Measurements from ENCODE around the gene VWDE.
"Not testable (repeated sequence)": the region's sequence is repeated elsewhere in the genome, so short reads cannot be mapped to it uniquely, and the experiment has no call there.

The VWDE gene

DNA sequence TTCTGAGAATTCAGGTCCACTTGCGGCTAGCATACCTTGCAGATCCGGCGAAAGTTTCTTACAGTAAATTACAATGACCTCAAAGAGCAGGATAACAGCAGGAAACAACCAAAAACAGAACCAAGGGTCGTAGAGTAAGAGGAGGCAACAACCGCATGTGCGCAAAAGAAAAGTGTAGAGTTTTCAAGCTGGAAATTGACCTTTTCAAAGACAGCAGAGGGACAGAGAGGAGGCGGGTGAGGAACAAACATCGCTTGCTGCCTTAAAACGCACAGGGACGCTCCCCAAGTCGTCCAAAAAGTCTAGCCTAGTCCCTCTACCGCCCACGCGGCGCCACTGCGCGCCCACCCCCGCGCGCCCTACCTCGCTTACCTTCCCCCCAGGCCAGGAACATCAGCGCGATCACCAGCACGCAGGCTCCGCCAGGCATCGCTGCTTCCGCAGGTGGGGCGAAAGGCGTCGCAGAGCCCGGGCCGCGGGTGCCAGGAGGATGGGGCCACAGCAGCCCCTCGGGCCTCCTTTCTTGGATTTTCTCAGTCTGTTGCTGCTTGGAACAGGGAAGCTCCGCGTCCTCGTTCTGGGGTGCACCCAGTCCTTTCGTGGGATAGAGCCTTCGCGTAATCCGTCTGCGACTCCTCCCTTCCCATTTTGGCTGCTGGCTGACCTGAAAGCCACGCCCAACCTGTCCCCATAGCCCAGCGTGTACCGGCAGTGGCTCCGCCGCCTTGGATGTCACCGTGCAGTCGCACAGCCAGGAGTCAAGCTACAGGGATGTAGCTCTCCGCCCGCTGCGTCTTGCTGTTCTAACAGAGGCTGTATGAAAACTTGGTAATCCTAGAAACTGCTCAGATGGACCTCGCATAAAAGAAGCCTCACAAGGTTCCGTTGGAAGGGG lies at the start of gene VWDE:
VWDE (minus strand) TSS at position 579 of the 895 bp plus-strand sequence; CDS start at position 430, 149 bp downstream.
- no peak for DNase-seq (ENCODE audit: low read depth)

DNA sequence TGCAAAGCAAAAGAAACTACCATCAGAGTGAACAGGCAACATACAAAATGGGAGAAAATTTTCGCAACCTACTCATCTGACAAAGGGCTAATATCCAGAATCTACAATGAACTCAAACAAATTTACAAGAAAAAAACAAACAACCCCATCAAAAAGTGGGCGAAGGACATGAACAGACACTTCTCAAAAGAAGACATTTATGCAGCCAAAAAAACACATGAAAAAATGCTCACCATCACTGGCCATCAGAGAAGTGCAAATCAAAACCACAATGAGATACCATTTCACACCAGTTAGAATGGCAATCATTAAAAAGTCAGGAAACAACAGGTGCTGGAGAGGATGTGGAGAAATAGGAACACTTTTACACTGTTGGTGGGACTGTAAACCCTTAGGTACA lies 49.5 kb upstream of the VWDE start:
- not testable (repeated sequence) for DNase-seq (ENCODE audit: low read depth)

DNA sequence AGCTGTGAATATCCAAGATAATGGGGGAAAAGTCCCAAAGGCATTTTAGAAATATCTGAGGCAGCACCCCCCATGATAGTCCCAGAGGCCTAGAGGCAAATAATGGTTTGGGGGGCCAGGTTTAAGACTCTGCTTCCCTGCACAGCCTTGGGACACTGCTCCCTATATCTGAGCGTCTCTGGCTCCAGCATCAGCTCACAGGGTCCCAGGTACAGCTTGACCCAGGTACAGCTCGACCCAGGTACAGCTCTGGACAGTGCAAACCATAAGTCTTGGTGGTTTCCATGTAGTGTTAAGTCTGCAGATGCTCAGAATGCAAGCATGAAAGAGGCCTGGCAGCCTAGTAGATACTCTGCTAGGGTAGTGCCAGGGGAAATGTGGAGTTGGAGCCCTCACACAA lies 47.0 kb upstream of the VWDE start:
- DNase-seq (ENCODE audit: low read depth) = no peak

DNA sequence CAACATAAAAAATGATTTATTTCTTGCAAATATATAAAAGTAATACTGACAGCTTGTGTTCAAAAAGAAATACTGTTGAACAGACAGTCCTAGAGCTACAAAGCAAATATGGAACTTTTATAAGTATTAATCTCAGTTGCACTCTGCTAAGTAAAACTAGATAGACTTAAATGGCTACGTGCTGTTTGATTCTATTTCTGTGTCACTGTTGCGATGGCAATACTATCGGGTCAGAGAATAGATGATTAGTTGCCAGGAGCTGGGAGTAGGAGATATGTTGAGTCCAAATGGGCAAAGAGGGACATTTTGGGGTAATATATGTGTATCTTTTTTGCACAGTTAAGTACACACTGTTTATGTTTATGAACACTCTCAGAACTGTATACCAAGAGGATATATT lies 41.1 kb upstream of the VWDE start:
- no peak for DNase-seq (ENCODE audit: low read depth)

DNA sequence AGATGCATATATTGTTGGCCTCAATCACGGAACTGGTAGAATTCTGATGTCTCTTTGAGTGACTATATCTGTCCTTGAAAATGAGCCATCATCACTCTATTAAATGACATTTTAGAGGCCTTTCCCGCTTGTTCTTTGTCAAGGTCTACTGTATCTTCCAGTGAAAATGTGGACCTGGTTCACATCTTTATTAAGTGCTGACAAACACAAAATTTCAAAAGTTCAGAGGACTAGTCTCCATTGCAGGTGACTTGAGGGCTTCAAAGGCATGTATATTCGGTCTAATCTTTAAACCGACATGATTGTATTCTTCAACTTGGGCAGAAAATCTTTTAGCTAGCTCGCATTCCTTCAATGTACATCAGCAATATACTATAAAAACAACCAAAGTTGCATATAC lies 36.6 kb upstream of the VWDE start:
- DNase-seq (ENCODE audit: low read depth) = no peak

DNA sequence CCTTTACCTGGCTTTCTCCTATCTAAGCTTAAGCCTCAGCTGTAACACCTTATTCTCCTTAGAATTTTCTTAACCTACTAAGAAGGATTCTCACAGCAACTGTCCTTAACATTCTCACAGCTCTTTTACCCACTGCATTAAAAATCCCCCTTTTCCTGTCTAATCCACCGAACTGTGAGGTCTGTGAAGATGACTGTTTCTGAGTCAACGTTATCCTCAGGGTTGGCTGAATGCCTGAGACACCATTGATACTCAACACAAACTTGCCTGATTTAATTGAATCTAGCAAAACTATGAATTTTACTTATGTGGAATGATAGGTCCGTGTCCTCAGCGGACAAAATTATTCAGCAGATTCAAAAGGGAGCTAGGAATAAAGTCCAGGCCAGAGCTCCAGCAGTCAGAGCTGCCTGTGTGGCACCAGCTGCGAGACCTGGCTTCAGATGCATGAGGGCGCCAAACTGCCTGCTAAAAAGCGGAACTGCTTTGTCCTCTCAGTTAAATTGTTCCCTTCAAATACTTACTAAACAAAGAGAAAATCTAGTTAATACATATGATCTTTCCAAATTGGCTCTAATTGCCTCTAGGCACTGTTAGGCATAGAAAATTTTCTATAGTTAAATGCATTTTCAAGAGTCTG lies 33.4 kb upstream of the VWDE start:
- DNase-seq (ENCODE audit: low read depth) = no peak

DNA sequence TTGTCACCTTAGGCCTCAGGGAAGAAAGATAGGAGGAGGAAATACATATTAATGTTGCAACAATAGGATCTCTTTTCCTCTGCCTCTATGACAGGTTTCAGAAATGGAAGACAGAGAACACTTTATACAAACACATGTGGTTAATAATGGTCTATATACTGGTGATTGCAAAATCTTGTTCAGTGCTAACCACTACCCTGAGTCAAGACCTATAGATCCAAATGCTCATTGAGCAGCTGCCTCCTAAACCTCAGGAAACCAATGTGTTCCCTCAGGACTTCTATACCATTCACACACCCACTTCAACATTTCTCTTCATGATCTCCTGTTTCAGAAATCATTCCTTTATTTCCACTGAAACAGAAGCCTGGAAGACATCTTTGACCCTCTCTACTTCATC lies 32.5 kb upstream of the VWDE start:
- no peak for DNase-seq (ENCODE audit: low read depth)

DNA sequence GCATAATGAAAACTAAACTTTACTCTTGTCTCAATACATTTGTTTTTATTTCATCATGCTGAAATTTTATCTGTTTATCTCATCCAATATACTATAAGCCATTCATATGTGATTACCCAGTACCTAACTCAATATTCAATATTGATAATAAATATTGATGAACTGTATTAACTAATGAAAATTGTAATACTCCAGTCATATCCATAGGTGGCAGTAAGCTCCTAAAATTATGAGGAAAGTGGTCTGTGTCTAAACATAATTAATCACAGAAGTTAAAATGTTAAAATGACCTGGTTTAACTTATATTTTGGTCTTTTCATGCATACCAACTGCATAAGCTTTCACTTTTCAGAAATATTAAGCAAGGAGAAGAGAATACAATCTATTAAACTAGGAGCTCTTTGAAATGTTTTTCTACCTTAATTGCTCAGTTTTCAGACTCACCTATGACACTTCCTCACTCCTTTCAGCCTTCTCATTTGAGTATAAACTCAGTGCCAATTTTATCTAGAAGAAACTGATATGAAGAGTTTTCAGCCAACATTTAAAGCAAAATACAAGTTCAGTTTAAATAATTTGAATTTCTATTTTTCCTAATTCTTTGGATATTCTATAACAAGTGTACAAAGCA lies 30.5 kb upstream of the VWDE start:
- no peak for DNase-seq (ENCODE audit: low read depth)

DNA sequence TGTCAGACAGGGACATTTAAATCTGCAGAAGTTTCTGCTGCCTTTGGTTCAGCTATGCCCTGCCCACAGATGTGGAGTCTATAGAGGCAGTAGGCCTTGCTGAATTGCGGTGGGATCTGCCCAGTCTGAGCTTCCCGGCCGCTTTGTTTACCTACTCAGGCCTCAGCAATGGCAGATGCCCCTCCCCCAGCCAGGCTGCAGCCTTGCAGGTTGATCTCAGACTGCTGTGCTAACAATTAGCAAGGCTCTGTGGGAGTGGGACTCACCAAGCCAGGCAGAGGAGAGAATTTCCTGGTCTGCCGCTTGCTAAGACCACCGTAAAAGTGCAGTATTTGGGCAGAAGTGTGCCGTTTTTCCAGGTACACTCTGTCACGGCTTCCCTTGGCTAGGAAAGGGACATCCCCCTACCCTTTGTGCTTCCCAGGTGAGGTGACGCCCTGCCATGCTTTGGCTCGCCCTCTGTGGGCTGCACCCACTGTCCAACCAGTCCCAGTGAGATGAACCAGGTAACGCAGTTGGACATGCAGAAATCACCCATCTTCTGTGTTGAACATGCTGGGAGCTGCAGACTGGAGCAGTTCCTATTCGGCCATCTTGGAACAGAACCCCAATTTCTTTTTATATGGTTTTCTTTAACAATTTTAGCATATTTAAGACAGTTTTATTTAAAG lies 28.4 kb upstream of the VWDE start:
- no peak for DNase-seq (ENCODE audit: low read depth)

DNA sequence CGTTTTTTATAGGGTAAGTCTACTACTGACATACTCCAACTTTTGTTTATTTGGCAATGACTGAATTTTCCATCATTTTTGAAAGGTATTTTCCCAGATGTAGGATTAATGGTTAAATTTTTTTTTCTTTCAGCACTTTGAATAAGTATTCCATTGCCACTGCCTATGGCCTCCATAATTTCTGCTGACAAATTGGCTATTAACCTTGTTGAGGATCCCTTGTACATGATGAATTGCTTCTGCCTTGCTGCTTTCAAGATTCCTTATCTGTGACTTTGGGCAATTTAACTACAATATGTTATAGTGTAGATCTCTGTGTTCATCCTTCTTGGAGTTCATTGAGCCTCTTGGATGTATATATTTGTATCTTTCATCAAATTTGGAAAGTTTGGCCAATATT lies 21.6 kb upstream of the VWDE start:
- no peak for DNase-seq (ENCODE audit: low read depth)

DNA sequence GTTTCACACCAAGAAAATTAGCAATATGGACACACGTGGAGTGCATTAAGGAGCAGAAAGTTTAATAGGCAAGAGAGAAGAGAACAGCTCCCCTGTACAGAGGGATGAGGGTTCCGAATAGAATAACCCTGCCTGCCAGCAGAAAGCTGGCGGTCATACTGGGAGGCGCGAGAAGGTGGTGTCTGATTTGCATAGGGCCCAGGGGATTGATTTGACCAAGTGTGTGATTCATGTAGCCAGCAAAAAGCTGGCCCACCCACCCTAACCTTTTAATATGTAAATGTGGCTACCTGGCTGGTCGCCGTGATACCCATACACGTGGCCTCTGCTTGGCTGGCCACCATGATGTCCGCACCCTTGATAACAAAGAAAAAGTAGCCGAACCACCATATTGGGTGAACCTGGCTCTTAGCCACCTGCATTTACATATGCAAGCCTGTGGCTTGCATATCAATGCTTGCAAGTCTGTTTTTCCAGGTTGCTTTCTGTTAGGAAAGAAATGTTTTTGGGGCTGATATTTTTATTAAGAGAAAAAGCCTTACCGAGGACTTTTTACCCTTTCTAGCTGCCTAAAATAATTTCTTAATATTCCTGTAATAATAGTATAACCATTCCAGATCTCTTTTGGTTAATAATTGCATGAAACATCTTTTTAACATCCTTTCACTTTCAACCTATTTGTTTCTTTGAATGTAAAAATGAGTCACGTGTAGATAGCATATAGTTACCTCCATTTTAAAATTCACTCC lies 20.5 kb upstream of the VWDE start:
- DNase-seq (ENCODE audit: low read depth) = no peak

DNA sequence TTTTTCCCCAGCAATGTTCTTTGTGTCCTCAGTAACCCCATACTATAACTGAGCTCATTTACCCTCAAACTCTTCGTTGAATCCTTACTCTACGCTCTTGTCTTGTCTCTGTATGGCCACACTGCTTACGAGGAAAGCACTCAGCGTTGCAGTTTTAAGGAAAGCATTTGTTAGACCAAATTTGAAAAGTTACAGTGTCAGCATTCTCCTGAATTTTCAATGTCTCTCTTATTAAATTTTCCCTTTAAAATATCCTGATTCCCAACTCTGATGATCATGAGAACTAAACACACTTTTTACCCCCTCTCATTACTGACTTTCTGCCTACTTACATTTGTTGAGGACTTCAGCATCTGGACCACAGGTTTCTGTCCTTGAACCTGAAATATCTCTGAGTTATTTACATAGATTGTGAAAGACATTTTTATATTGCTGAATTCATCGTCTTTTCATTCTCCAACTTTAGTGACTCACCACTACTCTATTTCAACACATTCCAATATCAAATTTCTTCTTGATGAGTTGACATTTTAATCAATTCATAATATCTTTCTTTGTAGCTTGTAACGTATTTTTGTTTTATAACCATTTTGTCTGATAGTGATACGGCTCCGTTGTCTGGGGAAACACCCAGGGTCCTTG lies 19.8 kb upstream of the VWDE start:
- no peak for DNase-seq (ENCODE audit: low read depth)

DNA sequence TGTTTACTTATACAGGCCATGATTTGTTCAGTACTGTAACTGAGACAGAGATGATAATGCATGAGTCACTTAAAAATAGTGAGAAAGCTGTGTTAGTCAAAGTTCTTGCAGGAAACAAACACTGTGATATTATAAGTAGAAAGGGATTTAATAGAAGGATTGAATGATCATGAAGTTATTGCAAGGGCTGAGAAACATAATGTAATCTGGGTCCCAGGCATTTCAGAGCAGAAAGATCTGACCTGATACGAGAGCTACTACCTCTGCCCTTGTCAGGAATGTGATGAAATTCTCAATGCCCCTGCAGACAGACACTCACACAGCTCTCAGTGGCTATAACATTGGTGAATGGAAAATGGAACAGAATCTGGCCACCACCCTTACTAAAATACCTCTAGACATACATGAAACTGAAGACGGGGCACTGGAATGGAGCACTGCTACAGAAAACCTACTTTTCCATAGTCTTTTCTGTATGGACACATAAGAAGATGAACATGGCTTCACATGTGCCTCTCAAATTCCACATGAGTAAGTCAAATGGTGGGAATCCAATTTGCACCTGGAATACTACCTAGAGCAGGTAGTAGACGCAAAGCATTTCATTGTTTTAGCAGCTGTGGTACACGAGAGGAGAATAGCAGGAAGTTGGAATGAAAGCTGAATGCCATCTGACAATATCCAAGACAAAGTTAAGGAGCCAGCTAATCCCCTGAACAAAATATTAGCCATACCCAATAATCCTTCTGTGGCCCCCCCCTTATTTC lies 19.1 kb upstream of the VWDE start:
- no peak for DNase-seq (ENCODE audit: low read depth)

DNA sequence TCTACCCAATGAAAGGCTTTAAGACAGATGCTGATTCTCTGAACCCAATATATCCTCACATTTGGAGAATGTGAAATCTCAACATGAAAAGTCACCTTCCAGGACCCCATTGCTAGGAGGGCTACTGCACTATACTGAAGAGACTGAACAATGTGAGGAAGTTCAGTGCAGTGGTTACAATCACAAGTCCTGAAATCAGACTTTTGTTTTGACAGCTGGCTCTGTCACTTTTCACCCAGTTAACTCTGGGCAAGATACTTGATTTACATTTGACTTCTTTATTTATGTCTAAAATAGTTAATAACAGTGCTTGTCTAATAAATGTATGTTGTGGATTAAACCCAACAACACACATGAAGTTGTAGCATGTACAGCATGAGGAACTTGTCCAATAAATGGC lies 14.8 kb upstream of the VWDE start:
- no peak for DNase-seq (ENCODE audit: low read depth)

DNA sequence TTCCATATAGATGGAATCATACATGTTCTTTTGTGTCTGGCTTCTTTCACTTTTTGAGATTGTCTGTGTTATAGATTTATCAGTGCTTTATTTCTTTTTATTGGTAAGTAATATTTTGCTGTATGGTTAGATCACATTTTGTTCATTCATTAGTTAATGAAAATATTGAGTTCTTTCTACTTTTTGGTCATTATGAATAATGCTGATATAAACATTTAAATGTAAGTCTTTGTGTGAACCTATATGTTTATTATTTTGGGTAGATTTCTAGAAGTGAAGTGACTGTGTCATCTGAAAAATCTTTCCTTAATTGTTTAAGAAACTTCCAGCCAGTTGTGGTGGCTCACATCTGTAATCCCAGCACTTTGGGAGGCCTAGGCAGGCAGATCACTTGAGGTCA lies 11.4 kb upstream of the VWDE start:
- no peak for DNase-seq (ENCODE audit: low read depth)

DNA sequence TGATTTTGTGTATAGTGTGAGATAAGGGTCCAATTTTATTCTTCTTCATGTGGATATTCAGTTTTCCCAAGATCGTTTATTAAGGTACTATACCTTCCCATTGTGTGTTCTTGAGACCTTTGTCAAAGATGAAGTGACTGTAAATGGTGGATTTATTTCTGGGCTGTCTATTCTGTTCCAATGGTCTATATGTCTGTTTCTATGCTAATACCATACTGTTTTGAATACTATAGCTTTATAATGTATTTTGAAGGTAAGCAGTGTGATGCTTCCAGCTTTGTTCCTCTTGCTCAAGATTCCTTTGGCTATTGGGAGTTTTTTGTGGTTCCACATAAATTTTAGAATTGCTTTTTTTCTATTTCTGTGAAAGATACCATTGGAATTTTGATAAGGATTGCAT lies 8.7 kb upstream of the VWDE start:
- DNase-seq (ENCODE audit: low read depth) = no peak

DNA sequence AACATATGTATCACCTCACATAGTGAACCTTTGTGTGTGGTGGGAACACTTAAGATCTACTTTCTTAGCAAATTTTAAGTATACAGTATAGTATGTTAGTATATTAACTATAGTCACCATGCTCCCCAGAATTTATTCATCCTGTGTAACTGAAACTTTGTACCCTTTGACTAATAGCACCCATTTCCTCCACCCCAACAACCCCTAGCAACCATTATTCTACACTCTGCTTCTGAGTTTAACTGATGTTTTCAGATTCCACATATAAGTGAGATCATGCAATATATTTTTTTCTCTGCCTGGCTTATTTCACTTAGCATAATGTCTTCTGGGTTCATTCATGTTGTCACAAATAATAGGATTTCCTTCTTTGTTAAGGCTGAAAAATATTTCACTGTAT lies 6.9 kb upstream of the VWDE start:
- DNase-seq (ENCODE audit: low read depth) = no peak

DNA sequence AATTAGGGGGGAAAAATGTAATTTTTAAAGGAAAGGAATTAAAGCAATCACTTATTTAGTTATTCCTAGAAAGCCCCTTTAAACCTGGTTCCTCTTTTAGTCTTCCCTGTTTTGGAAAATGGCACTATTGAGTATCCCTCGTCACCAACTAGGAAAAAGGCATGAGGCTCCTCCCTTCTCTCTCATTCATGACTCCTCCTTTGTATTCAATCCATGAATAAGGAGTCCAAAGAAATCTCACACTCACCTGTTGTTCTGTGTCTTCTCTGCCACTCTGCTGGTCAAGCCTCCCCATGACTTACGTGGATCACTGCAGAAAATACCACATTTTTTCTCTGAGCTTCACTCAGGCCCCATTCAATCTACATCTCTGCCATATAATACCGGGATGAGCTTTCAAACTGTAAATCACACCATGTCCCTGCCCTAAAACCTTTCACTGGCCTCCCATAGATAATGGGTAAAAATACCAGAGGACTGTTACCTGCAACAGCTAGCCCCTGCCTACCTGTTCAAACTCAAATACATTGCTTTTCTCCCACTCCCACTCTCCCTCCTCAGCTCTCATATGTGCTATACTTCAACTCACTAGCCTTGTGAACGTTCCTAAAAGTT lies 5.5 kb upstream of the VWDE start:
- DNase-seq (ENCODE audit: low read depth) = no peak

DNA sequence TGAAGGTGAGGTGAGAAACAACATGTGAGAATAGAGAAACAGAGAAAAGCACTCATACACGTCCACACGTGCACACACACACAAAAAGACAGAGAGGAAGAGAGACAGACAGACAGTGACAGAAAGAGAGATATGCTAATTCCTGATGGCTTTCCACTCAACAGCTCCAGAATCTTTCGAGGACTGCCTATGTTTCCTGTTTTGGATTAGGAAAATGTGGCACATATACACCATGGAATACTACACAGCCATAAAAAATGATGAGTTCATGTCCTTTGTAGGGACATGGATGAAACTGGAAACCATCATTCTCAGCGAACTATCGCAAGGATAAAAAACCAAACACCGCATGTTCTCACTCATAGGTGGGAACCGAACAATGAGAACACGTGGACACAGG lies 4.0 kb upstream of the VWDE start:
- DNase-seq (ENCODE audit: low read depth) = not testable (repeated sequence)

DNA sequence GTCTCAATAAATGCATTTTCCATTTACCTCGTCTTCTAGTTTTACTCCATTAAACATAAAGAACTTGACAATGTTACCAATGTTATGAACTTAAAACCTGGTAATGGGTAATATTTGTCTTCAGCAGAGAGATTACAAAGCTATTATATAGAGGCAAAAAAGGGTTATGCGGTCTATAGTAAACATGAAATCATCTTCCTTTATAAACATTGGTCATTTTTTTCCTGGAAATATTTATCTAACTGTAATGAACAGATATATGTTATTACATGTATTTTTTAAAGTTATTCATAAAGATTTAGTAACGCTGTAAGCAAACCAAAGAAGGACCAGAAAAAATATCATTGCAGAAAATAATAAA lies 1.3 kb downstream of the VWDE start:
- no peak for DNase-seq (ENCODE audit: low read depth)
